ENCODE results near the gene CRYGS.
"Not testable (repeated sequence)": the region's sequence is repeated elsewhere in the genome, so short reads cannot be mapped to it uniquely, and the experiment has no call there.

Gene CRYGS

GRCh38 chr3:186544281-186544680, at the start of gene CRYGS:
CRYGS (minus strand) TSS chr3:186544380; CDS start chr3:186544326, 54 bp downstream.
- no peak for DNase-seq (ENCODE audit: low read depth, low spot score)
- peak within 1 kb of the TSS; percentile 21 for H3K27ac ChIP-seq

- H3K27ac ChIP-seq: no peak overlapping the region
- DNase-seq (ENCODE audit: low read depth, low spot score): no peak
Observed at GRCh38 chr3:186593862-186594261, 49.7 kb upstream of the CRYGS start.

- H3K27ac ChIP-seq: no peak overlapping the region
- no peak for DNase-seq (ENCODE audit: low read depth, low spot score)
Observed at GRCh38 chr3:186592682-186593081, 48.5 kb upstream of the CRYGS start.

GRCh38 chr3:186590580-186591295, 46.6 kb upstream of the CRYGS start:
- no peak for DNase-seq (ENCODE audit: low read depth, low spot score)
- peak overlapping the region; percentile 83 for H3K27ac ChIP-seq

GRCh38 chr3:186589856-186590579, 45.8 kb upstream of the CRYGS start:
- peak overlapping the region; percentile 83 for H3K27ac ChIP-seq
- peak; percentile 92 for DNase-seq (ENCODE audit: low read depth, low spot score)

- peak overlapping the region; percentile 83 for H3K27ac ChIP-seq
- no peak for DNase-seq (ENCODE audit: low read depth, low spot score)
Observed at GRCh38 chr3:186589121-186589520, 44.9 kb upstream of the CRYGS start.

GRCh38 chr3:186588632-186589031, 44.5 kb upstream of the CRYGS start:
- H3K27ac ChIP-seq: peak overlapping the region; percentile 83

GRCh38 chr3:186587183-186587582, 43.0 kb upstream of the CRYGS start:
- no peak for DNase-seq (ENCODE audit: low read depth, low spot score)
- no peak overlapping the region for H3K27ac ChIP-seq

More at GRCh38 chr3:186588632-186589031, 44.5 kb upstream of the CRYGS start:
- DNase-seq (ENCODE audit: low read depth, low spot score): peak; percentile 37

GRCh38 chr3:186586245-186586644, 42.1 kb upstream of the CRYGS start:
- DNase-seq (ENCODE audit: low read depth, low spot score); H3K27ac ChIP-seq: not testable (repeated sequence)

- no peak for DNase-seq (ENCODE audit: low read depth, low spot score)
- no peak overlapping the region for H3K27ac ChIP-seq
Observed at GRCh38 chr3:186583831-186584230, 39.7 kb upstream of the CRYGS start.

GRCh38 chr3:186582541-186582940, 38.4 kb upstream of the CRYGS start:
- no peak overlapping the region for H3K27ac ChIP-seq
- no peak for DNase-seq (ENCODE audit: low read depth, low spot score)

- no peak overlapping the region for H3K27ac ChIP-seq
- no peak for DNase-seq (ENCODE audit: low read depth, low spot score)
Observed at GRCh38 chr3:186580785-186581184, 36.6 kb upstream of the CRYGS start.

- H3K27ac ChIP-seq: no peak overlapping the region
- DNase-seq (ENCODE audit: low read depth, low spot score): no peak
Observed at GRCh38 chr3:186577521-186577920, 33.3 kb upstream of the CRYGS start.

- no peak for DNase-seq (ENCODE audit: low read depth, low spot score)
- H3K27ac ChIP-seq: no peak overlapping the region
Observed at GRCh38 chr3:186571644-186572013, 27.4 kb upstream of the CRYGS start.

GRCh38 chr3:186570941-186571643, 26.9 kb upstream of the CRYGS start:
- DNase-seq (ENCODE audit: low read depth, low spot score): no peak

GRCh38 chr3:186570096-186570940, 26.1 kb upstream of the CRYGS start, which contains the start of gene DNAJB11:
DNAJB11 (plus strand) TSS chr3:186570720; CDS start chr3:186570898, 178 bp downstream.
- H3K27ac ChIP-seq: peak within 1 kb of the TSS; percentile 54
- peak; percentile 99 for DNase-seq (ENCODE audit: low read depth, low spot score)

More at GRCh38 chr3:186570941-186571643, 26.9 kb upstream of the CRYGS start:
- peak overlapping the region; percentile 54 for H3K27ac ChIP-seq

GRCh38 chr3:186569779-186570095, 25.6 kb upstream of the CRYGS start:
- no peak for DNase-seq (ENCODE audit: low read depth, low spot score)
- H3K27ac ChIP-seq: peak overlapping the region; percentile 27

GRCh38 chr3:186569361-186569760, 25.2 kb upstream of the CRYGS start:
- peak overlapping the region; percentile 27 for H3K27ac ChIP-seq
- not testable (repeated sequence) for DNase-seq (ENCODE audit: low read depth, low spot score)

GRCh38 chr3:186567072-186567921, 23.1 kb upstream of the CRYGS start, which contains the start of gene TBCCD1:
TBCCD1 (minus strand) TSS chr3:186567339; CDS start chr3:186564329, 3,010 bp downstream.
- peak within 1 kb of the TSS; percentile 79 for H3K27ac ChIP-seq
- peak; percentile 59 for DNase-seq (ENCODE audit: low read depth, low spot score)

Data from epithelial cell of prostate (primary cell).